Activated CD8-positive, alpha-beta T cell treated with anti-CD3 and anti-CD28 coated beads for 36 hours (primary cell): ENCODE measurements around the gene SORL1. TPM values are rescaled to one million over a fixed set of nuclear protein-coding genes. Genes with fewer than 3 reads are reported as not detected.
"Not testable (repeated sequence)": the region's sequence is repeated elsewhere in the genome, so short reads cannot be mapped to it uniquely, and the experiment has no call there.

ENCODE experiments used
- ATAC-seq: fragments of 200-7000 bp; cut with Tn5 transposase; one replicate; pipeline ENCODE4 v1.10.0; 2021; ENCODE audit warnings: mild to moderate bottlenecking, moderate library complexity
- CTCF ChIA-PET: fragments of 350-600 bp; sonication (Branson Sonifier 250); formaldehyde crosslinking; loops from one replicate; lab custom pipeline; 2021; ENCODE audit warnings: antibody characterized with exemption; lab: Charles Lee
- POLR2A ChIA-PET: fragments of 350-600 bp; sonication (Branson Sonifier 250); formaldehyde crosslinking; loops from one replicate; lab custom pipeline; 2021; ENCODE audit warnings: antibody characterized with exemption; lab: Charles Lee
- DNase-seq: peaks from one replicate; pipeline ENCODE4 v3.0.0-alpha.2; 2020
- H3K27ac Mint-ChIP-seq: one replicate; pipeline ENCODE4 v1.8.0; 2021; ENCODE audit warnings: mild to moderate bottlenecking, mixed read lengths
- H3K27me3 Mint-ChIP-seq: one replicate; pipeline ENCODE4 v1.8.0; 2021; ENCODE audit warnings: mixed read lengths
- H3K36me3 Mint-ChIP-seq: one replicate; pipeline ENCODE4 v1.8.0; 2021; ENCODE audit warnings: low read depth, mixed read lengths
- H3K4me1 Mint-ChIP-seq: one replicate; pipeline ENCODE4 v1.8.0; 2021; ENCODE audit warnings: low read depth, mixed read lengths
- H3K4me3 Mint-ChIP-seq: one replicate; pipeline ENCODE4 v1.8.0; 2021; ENCODE audit warnings: mild to moderate bottlenecking, moderate library complexity, mixed read lengths
- H3K9me3 Mint-ChIP-seq: one replicate; pipeline ENCODE4 v1.8.0; 2021; ENCODE audit warnings: mixed read lengths
- CTCF ChIP-seq: fragments of 200-600 bp; IDR thresholded peaks from one replicate; pipeline ENCODE4 v1.8.0; 2022; ENCODE audit warnings: antibody characterized with exemption, mild to moderate bottlenecking
- intact Hi-C: fragments of 100-400 bp; cut with micrococcal nuclease; formaldehyde crosslinking; loops from one replicate; pipeline ENCODE4 v1.10.0; 2022
- total RNA-seq, 2 experiments: library from RNA; stranded (reverse); gene quantifications; one replicate each; pipeline ENCODE4 v1.2.3, GENCODE V29; 2021

The SORL1 gene
- total RNA-seq, 2 experiments from 2014 or later: 61.1 to 64.6 TPM

GRCh38 chr11:121563900-121564822, 112.0 kb downstream of the SORL1 start:
- Mint-ChIP-seq H3K4me1 (peaks cover 50% of the 10 kb centered on the region), H3K27ac (peak overlapping the region; percentile 57), H3K9me3 (no peaks in the 10 kb centered on the region), H3K4me3 (no peak overlapping the region), H3K27me3 (no peaks in the 10 kb centered on the region), H3K36me3 (peaks cover 44% of the 10 kb centered on the region)
- DNase-seq (no peak), ATAC-seq (no peak)
- ChIA-PET POLR2A (interaction anchor here (1.1 kb wide), 2 partner anchors 12 to 71 kb away, joined by 3 read pairs; no protein-coding TSS in a partner anchor), CTCF (no interaction called here)
- intact Hi-C loops: loop anchor here (10.0 kb wide), 1 partner anchor 99 kb away; no protein-coding TSS in a partner anchor
- TF ChIP-seq CTCF: no peak

- H3K27me3 Mint-ChIP-seq: no peaks in the 10 kb centered on the region
- H3K9me3 Mint-ChIP-seq: no peaks in the 10 kb centered on the region
- TF ChIP-seq CTCF: no peak
- ChIA-PET POLR2A (interaction anchor here (1.1 kb wide), 1 partner anchor 13 kb away, joined by 3 read pairs; no protein-coding TSS in a partner anchor), CTCF (no interaction called here)
- H3K4me1 Mint-ChIP-seq: peaks cover 43% of the 10 kb centered on the region
- H3K36me3 Mint-ChIP-seq: peaks cover 35% of the 10 kb centered on the region
- DNase-seq (no peak), ATAC-seq (no peak)
- no peak overlapping the region for H3K27ac Mint-ChIP-seq
- intact Hi-C loops: loop anchor here (10.0 kb wide), 1 partner anchor 100 kb away; no protein-coding TSS in a partner anchor
- no peak overlapping the region for H3K4me3 Mint-ChIP-seq
Observed at GRCh38 chr11:121564948-121565684, 113.0 kb downstream of the SORL1 start.

GRCh38 chr11:121566279-121567168, 114.4 kb downstream of the SORL1 start:
- peaks cover 38% of the 10 kb centered on the region for H3K36me3 Mint-ChIP-seq
- ATAC-seq (no peak), DNase-seq (no peak)
- no peaks in the 10 kb centered on the region for H3K9me3 Mint-ChIP-seq
- H3K27me3 Mint-ChIP-seq: no peaks in the 10 kb centered on the region
- CTCF ChIA-PET: interaction anchor here (1.4 kb wide), 1 partner anchor 25 kb away, joined by 6 read pairs; no protein-coding TSS in a partner anchor
- H3K4me1 Mint-ChIP-seq: peaks cover 32% of the 10 kb centered on the region
- H3K4me3 Mint-ChIP-seq: no peak overlapping the region
- TF ChIP-seq CTCF: no peak
- POLR2A ChIA-PET: interaction anchor here (1.2 to 1.8 kb wide), 2 partner anchors 11 to 15 kb away, joined by 3 to 8 read pairs; no protein-coding TSS in a partner anchor
- peak overlapping the region; percentile 78 for H3K27ac Mint-ChIP-seq
- intact Hi-C loops: loop anchor here (10.0 kb wide), 1 partner anchor 102 kb away; no protein-coding TSS in a partner anchor

DNA sequence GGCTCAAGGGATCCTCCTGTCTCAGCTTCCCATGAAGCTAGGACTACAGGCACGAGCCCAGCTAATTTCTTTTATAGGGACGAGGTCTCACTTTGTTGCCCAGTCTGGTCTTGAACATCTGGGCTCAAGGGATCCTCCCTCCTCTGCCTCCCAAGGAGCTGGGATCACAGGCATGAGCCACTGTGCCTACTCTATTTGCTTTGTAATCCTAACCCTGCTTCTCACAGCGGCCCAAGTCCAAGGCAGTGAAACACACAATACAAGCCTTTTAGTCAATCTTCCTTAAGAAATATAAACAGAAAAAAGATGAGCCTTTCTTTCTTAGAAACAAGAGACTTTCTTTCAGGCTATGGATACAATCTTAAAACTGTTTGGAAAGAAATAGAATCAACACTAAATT, 115.9 kb downstream of the SORL1 start:
- Mint-ChIP-seq H3K27me3 (no peaks in the 10 kb centered on the region), H3K27ac (peak overlapping the region; percentile 19), H3K9me3 (no peaks in the 10 kb centered on the region), H3K4me1 (peaks cover 19% of the 10 kb centered on the region), H3K36me3 (peaks cover 46% of the 10 kb centered on the region), H3K4me3 (no peak overlapping the region)
- intact Hi-C loops: loop anchor here (10.0 kb wide), 1 partner anchor 103 kb away; no protein-coding TSS in a partner anchor
- DNase-seq (no peak), ATAC-seq (no peak)
- no peak for TF ChIP-seq CTCF
- ChIA-PET CTCF (no interaction called here), POLR2A (no interaction called here)

DNA sequence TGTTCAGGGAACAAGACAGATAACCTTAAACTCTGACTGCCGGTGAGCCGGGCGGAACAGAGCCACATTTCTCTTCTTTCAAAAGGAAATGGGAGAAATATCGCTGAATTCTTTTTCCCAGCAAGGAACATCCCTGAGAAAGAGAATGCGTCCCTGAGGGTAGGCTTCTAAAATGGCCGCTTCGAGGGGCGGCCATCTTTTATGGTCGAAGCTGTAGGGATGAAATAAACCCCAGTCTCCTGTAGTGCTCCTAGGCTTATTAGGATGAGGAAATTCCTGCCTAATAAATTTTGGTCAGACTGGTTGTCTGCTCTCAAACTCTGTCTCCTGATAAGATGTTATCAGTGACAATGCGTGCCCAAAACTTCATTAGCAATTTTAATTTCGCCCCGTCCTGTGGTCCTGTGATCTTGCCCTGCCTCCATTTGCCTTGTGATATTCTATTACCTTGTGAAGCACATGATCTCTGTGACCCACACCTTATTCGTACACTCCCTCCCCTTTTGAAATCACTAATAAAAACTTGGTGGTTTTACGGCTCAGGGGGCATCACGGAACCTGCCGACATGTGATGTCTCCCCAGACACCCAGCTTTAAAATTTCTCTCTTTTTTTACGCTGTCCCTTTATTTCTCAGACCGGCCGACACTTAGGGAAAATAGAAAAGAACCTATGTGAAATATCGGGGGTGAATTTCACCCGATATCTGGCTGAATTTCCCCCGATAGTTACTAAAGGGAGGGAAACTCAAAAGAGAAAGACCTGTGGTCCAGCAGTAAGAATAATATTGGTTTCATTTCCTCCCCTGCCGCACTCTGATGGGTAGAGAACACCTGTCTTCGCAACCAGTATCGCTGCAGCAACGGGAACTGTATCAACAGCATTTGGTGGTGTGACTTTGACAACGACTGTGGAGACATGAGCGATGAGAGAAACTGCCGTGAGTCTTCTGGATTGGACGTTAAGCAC, 117.5 kb downstream of the SORL1 start:
- ATAC-seq, POLR2A ChIA-PET, H3K4me3 Mint-ChIP-seq, CTCF ChIA-PET, DNase-seq, H3K27me3 Mint-ChIP-seq, H3K9me3 Mint-ChIP-seq, H3K27ac Mint-ChIP-seq: not testable (repeated sequence)
- peaks cover 47% of the 10 kb centered on the region for H3K36me3 Mint-ChIP-seq
- peaks cover 10% of the 10 kb centered on the region for H3K4me1 Mint-ChIP-seq
- intact Hi-C loops: loop anchor here (10.0 kb wide), 1 partner anchor 105 kb away; no protein-coding TSS in a partner anchor
